G401.6 (cell line): ENCODE data around the gene SEMA5B.

ENCODE experiments used
- FAIRE-seq: peaks from 2 replicates; lab custom pipeline; 2012; peaks lifted over from hg19 to GRCh38; lab: Jason Lieb, UNC

SEMA5B gene

DNA sequence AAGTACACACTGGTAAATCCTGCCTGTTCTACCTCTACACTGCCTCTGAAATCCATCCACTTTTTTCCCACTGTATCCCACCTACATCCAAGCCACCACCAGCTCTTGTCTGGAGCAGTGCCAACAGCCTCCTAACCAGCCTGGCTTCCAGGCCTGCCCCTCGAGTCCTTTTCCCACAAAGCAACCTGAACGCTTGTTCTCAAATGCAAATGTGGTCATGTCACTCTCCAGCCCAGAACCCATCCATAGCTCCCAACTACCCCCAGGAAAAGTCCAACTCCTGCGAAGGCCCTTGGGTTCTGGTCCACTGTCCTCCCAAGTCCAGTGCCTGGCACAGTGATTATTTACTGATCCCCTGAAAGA lies 83.8 kb downstream of the SEMA5B start:
- no peak for FAIRE-seq

DNA sequence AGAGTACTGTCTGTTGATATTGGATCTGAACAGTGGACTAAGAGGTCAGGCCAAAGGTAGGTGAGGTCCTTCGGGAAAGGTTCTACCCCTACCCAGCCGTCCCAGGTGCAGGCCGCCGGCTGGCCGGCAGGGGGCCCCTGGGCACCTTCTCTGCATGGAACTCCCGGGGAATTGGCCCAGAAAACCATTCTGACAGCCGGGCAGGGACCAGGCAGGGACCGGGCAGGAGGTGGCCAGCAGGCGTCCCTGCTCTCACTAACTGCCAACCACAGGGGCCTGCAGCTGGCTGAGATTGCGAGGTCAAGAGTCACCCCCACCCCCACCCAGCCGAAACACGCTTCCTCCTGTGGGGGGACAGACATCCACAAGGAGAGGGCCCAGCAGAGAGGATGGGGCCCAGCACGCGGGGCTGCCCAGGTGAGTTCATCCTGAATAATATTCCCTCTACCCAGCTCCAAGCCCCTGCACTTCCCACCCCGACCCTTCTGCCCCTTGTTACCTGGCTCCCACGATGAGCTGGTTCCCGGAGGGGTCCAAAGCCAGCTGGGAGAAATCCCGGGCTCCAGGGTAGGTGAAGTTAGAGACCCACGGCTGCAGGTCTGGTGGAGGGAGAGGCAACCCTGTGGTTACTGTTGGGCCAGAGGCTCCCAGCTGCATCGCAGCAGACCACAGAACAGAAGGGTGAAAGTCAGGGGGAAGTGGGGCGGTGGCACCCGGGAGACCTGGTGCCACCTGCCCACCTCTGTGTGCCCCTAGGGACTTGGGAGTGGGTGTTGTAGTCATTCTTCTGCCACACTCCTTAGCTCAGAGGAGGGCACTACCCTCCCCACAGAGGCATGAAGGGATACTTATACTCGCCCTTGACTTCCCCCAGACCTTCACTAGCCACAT lies 84.4 kb downstream of the SEMA5B start:
- FAIRE-seq: no peak

DNA sequence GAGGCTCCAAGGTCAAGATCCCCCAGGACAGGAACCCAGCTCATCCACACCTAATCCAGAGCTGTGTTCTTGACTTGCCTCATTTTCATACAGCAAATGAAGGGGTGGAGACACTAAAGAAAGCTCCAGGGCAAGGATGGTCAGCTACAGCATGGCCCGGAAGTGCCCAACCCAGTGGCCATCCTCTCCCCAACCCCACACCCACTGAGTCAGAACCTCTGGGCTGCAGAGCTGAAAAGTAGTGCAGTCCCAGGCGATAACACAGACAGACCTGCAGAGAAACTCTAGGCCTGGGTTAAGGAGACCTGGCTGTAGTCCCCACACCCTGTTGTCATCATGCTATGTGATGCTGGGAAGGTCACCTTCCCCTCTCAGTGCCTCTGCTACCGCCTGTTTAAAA lies 85.3 kb downstream of the SEMA5B start:
- FAIRE-seq: no peak

DNA sequence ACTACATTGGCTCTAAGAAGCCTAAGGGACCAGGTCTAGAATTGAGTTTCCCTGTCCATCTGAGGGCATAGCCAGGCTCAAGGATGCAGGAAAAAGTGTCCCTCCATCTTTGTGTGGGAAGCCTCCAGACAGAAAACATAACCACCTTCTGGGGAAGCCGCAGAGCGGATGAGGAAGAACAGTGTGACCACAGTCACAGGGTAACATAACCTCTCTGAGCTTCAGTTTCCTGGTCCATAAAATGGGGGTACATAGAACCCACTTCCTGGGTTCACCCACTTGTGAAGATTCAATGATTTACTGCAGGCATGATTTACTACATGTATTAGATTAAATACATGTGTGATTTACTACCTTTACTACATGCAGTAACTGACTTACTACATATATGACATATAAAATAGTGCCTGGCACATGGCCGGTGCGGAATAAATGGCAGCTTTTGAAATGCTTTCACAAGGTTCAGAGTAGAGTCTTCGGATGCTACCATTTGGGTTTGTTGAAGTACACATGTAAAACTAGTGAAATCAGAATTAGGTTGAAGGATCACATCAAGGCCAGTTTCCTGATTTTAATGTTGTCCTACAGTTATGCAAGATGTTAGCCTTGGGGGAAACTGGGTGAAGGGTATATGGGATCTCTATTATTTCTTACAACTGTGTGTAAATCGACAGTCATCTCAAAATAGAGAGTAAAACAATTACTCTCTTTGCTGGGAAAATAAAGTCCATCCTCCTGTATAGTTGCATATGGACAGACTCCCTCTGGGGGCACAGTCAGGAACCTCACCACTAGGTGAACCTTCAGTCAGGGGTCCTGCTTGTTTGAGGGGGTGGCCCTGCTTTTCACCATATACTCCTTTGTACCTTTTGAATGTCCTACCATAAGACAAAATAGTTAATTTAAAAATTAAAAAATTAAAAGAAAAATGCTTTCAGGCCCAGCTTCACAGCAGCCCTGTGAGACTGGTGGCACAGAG lies 86.0 kb downstream of the SEMA5B start:
- FAIRE-seq: no peak

DNA sequence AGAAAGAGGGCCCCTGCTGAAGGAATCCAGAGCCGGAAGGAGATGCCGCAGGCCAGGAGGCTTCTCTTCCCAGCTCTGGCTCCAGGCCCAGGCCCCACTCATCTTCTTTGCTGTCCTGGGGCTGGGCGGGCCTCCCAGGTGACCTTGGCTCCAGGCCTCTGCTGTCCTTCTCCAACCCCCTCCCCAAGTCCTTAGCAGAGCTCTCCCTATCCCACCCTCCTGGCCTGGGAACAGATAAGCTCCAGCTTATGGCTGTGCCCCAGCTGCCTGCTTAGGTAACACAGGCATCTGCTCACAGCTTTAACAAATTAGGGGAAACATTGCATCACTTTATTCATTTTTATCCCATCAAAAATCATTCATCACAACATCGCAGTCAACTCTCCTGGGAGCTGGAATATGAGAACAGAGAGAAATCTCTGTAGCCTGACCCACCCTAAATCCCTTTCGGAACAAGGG lies 86.9 kb downstream of the SEMA5B start:
- no peak for FAIRE-seq

DNA sequence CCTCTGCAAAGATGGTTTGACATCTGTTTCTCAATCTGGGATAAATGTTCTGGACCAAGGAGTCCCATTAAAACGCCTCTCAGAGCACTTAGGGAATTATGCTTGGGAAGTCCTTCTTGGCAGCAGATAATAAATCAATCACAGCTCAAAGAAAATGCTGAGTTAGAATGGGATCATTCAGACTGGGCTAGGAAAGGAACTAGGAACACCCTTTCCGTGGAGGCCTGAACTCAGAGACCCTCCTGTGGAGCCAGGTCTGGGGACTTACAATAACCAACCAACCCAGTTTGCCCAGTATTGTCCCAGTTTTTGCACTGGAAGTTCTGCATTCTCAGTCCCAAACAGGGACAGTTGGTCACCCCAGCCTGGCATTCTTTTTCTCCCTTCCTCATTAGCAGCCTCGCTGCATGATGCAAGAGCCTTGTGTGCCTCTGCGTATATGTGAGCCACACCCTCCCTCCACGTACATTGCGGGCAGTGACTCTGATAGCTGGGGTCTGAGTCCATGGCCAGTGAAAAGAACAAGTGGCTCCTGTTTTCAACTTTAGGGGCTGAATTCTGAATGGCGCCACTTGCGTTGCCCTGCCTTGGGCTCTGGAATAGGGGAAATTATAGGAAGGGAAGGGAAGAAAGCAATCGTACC lies 88.7 kb downstream of the SEMA5B start:
- FAIRE-seq: no peak

DNA sequence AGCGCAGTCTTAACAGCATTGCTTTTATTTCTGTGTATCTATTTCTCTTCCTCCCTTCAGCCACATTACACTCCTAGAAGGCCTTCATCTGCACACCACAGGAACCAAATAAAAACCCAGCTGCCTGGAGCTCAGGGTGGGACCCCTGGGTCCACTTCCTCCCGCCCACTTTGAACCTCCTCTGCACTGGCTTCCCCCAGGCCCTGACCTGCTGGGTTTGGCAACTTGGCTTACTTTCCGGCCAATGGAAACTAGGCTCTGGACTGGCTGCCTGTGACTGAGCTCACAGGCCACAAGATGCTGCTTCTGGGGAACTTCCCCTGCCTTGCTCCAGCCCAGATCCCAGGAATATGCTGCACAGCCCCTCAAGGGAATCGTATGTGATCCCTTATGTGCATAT lies 89.8 kb downstream of the SEMA5B start:
- FAIRE-seq: no peak

DNA sequence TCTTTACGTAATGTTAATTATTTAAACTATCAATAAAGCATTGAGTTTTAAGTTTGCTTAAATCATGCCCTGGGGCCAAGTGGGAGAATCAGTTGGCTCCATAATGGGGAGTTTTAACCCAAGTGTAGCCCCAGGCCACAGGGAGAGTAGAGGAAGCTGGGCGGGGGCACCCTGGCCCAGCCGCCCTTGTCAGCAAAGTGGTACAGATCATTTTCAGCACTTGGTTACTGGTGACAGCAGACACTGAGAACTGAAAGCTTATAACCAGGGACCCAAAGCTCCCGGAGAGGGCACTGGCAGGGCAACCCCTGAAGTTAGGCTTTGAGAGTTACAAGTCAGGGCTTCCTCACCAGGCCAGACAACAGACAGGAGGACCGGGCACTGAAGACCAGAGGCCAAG lies 90.6 kb downstream of the SEMA5B start:
- FAIRE-seq: no peak

DNA sequence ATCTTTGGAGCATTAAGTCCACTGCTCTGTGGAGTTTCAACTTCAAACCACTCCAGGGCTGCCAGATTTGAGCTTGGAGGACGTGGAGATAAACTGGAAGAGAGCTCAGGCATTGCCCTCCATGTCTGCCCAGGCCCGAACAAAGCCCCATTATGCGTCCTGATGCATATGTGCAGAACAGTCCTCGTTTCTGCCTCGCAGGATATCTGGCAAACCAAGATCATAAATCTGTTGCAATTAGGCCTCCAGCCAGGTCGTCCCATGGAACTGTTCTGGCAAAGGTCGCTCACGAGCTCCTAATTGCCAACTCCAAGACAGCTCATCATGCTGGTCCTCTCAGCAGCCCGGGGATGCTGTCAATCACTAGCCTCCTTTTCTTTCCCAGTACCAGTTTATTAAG lies 91.2 kb downstream of the SEMA5B start:
- FAIRE-seq: no peak

DNA sequence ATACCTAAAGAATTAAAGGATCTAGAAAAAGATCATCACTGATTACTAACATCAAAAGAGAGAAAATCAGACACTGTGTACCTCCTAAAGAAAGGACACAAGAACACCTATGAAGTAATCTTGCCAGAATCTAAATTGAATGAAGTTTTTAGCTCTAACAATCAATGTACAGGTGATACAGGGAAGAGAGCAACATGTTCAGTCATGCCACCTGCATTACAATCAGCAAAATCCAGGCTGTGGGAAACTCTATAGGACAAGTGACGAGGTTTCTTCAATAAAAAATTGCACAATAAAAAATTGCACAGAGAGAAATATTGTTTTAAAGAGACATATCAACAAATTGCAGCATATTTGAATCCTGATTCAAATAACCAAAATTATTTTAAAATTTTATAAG lies 93.3 kb downstream of the SEMA5B start:
- no peak for FAIRE-seq

DNA sequence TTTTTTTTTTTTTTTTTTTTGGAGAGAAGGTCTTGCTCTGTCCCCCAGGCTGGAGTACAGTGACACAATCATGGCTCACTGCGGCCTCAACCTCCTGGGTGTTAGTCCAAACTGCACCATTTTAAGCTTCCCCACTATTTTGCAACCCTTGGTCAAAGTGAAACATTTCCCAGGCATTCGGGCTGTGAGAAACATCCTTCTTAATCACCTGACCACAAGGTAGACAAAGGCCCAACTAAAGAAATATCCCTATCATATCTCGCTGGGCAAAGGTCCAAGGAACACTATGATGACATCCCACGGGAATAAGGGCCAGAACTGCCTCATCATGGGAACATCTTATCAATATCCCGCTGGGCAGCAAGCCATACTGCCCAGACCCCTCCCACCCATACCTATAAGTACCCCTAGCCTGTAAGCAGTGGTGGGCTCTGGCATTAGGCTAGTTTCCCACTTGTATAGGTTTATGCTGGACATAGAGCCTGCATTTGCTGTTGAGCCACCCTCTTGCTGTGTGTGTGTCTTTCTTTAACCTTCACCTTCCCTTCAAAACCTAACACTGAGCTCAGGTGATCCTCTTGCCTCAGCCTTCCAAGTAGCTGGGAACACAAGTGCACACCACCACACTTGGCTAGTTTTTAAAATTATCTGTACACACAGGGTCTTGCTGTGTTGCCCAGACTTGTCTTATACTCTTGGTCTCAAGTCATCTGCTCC lies 95.2 kb downstream of the SEMA5B start:
- no peak for FAIRE-seq

DNA sequence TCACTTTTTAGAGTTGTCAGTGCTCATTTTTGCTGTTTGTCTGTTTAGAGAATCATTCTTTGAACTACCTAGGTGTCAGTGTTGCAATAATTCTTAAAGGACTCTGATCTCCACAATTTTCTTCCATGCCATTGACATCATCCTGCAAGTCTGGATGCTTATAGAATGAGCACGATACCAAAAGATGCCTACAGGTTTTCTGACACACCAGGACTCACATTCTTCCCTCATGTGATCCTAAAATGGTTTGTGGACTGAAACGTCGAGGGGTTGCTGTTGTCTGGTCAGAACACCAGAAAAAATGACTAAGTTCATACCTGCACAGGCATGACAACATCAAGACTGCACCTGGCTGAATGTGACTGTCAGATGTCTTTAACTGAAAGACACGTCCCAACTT lies 95.9 kb downstream of the SEMA5B start:
- no peak for FAIRE-seq

DNA sequence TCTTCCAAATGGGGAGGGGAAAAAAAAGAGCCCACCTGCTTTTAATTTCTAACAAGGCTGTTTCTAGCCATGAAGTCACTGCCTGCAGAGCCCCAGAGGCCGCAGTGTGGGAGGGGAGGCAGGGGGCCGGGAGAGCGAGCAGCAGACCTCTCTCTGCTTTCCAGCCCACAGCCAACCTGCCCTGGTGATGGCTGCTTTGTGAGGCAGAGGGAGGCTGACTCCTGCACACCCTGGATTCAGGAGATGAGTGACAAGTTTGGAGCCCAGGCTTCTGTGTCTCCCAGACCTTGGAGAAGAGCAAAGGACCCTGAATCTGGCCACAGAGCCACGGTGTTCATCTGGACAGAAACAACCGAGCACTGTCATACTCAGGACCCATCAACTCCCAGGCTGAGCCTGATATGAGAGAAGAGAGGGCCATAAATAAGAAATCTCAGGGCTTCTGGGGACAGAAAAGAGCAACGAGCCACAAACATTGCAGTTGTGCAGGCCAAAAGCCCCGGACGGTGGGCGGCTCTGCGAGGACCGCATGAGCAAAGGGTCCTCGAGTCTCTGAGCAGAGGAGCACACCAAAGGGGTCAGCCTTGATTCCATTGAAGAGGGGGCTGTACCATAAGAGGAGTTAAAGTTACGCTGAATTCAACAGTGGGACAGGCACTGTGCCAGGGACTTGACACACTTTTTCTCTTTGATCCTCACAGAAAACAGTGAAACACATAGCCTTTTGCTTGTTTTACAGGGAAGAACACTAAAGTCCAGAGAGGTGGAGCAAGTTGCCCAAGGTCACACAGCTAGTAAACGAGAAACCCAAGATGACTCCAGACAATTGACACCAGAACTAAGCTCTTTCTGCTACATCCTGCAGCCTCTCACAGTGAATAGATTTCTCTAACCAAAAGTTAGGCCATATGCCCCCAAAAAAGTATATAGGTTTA lies 97.2 kb downstream of the SEMA5B start:
- FAIRE-seq: no peak

DNA sequence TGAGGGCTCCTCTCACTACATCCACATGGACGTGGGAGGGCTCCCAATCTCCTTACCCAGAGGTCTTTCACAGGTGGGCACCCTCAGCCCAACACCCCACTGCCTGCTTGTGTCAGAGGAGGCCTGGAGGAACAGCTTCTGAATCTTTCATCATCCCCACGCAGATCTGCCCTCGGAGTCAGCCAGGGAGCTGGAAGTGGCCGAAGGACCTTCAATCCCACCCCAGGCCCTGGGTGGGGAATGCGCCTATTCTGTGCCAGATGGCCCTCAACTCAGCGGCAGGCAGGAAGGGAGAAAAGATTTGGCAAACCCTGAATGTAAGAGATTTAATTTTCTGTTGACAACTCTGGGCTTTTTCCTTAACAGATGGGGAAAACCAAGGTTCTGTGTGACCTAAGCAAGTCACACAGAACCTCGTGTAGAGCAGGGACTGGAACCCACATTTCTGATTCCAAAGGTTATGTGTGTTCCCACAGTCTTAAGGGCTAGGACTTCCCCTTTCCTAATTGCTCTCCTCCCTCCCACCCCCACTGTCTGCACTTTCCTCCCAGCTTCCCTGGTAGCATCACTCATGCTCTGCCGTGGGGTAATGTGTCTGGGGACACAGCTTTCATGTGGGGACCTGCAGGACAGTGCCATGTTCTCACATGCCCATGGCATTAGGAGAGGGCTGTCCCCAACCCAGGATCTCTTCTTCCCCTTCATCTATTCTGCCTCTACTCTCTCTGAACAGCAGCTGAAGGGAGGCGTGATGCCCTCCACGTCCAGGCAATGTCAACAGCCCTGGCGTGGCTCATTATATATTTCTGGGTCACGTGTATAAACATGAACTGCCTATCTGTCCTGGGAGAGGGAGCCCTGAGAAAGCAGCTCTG lies 98.1 kb downstream of the SEMA5B start:
- FAIRE-seq: no peak

DNA sequence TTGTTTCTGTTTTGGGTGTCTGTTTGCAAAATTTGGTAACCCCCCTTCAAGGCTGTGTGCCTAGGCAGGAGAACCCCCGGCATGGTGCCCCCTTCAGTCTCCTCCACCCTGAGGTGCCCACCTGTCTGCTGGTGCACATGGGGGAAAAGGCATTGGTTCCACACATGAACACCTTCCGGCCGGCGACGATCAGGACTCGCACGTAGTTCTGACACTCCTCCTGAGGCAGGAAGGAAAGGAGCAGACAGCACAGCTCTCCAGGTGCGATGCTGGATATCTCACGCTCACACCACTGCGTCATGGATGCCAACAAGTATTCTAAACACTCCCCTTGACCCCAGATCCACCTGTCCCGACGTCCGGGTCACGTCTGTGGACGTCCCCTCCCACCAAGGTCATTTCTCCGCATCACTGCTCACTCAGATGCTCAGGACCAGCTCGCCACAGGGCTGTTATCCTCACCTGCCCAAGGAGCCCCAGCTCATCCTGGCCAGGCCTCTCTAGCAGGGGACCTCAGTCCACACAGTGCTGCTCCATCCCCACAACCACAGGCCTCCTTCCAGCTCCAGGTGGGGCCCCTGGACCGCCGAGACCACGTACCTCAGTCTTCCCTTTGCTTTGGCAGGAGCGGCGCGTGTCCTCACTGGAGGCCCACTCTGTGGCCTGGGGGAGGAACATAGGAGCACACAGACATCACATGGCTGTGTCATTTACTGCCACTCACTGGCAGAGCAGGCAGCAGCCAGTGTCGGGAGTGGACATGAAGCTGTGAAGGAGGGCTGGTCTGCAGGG lies 99.0 kb downstream of the SEMA5B start:
- no peak for FAIRE-seq

DNA sequence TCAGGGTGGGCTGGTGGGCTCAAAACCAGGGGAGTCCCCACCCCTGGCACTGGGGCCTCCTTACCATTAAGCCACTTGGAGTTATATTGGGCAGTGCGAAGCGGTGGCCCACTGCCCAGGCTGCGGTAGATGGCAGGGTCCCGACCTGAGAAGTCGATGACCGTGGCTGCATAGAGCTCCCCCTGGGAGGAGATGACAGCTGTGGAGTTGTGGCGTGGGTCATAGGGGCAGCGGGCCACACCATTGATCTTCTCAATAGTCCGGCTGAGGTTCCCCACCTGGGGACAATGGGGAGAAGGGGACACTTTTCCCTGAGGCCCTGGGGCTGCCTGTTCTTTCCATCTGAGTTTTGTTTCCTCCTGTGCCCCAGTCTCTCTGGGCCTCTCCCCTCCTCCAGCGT lies 99.8 kb downstream of the SEMA5B start:
- FAIRE-seq: no peak

DNA sequence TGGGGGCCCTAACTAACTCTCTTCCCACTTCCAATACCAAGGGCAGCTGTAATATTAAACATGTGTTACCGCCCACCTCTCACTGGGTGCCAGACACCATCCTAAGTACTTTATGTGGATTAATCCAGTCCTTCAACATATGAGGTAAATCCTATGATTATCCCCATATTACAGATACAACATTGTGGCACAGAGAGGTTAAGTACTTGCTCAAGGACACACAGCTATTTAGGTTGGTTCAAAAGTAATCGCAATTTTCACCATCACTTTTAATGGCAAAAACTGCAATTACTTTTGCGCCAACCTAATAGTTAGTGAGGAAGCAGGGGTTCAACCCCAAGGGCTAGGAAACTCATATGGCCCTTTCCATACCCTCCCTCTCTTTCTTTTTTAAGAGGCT lies 100.8 kb downstream of the SEMA5B start:
- FAIRE-seq: no peak

DNA sequence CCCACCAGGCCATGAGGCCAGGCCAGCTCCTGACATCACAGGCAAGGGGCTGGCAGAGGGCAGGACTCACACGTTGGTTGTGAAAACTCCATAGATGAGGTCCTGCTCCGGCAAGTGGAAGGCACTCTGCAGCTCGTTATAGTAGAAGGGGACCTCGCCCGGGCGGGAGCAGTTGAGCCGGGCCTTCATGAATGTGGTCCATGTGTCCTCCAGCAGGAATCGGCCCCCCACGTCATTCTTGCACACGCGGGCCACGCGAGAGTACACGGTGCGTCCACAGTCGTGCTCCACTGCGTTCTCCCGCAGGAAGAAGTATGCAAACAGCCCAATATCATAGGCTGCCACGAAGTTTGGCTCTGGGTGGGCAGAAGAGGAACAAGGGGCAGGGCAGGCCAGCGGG lies 101.2 kb downstream of the SEMA5B start:
- FAIRE-seq: no peak

DNA sequence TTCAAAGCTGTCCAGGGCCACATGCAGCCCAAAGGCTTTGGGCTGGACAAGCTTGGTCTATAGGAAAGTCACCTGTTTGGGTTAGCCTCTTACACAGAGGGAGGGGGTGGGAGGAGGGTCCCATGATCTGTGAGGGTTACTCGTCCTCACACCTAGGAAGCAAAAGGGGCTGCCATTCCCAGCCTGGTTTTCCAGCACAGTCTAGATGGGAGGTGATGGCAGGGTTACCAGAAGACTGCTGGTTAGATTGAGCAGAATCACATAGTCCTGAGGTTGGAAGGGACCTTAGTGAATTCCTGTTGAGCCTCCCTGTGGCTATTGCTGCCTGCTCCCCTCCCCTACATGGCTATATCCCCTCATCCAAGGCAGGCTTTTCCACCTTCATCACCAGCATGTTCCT lies 101.8 kb downstream of the SEMA5B start:
- FAIRE-seq: no peak
